Measurements from ENCODE around the gene TBC1D24. TPM values are rescaled to one million over a fixed set of nuclear protein-coding genes. Genes with fewer than 3 reads are reported as not detected.
A peak's percentile ranks its signal among the peaks of the same experiment; 100 is the strongest.

Gene TBC1D24
- polyA plus RNA-seq, 3 donors from 2014 or later: 1.1 to 4.5 (median 2.4) TPM

- peaks cover 8 to 19% (median 10%) of the 10 kb centered on the region in 3 donors for H3K27me3 Mint-ChIP-seq (ENCODE audit: low read depth in 3 of 3)
- no peak for DNase-seq
- no peaks in the 10 kb centered on the region for H3K36me3 Mint-ChIP-seq
- peaks cover 0 to 7% of the 10 kb centered on the region in 2 donors for H3K4me1 Mint-ChIP-seq
- H3K9me3 Mint-ChIP-seq: no peaks in the 10 kb centered on the region
- peak overlapping the region in 1 of 5 donors; percentile 48 for H3K4me3 Mint-ChIP-seq
- H3K27ac Mint-ChIP-seq: no peak overlapping the region
Observed at GRCh38 chr16:2468233-2468724, 6.6 kb upstream of the TBC1D24 start.

GRCh38 chr16:2468725-2469398 is 6.1 kb upstream of the TBC1D24 start:
- no peak overlapping the region for H3K27ac Mint-ChIP-seq
- H3K4me1 Mint-ChIP-seq: peaks cover 0 to 7% of the 10 kb centered on the region in 2 donors
- peaks cover 8 to 21% (median 12%) of the 10 kb centered on the region in 3 donors for H3K27me3 Mint-ChIP-seq (ENCODE audit: low read depth in 3 of 3)
- H3K4me3 Mint-ChIP-seq: no peak overlapping the region
- no peaks in the 10 kb centered on the region for H3K9me3 Mint-ChIP-seq
- no peak for DNase-seq
- H3K36me3 Mint-ChIP-seq: no peaks in the 10 kb centered on the region

DNA sequence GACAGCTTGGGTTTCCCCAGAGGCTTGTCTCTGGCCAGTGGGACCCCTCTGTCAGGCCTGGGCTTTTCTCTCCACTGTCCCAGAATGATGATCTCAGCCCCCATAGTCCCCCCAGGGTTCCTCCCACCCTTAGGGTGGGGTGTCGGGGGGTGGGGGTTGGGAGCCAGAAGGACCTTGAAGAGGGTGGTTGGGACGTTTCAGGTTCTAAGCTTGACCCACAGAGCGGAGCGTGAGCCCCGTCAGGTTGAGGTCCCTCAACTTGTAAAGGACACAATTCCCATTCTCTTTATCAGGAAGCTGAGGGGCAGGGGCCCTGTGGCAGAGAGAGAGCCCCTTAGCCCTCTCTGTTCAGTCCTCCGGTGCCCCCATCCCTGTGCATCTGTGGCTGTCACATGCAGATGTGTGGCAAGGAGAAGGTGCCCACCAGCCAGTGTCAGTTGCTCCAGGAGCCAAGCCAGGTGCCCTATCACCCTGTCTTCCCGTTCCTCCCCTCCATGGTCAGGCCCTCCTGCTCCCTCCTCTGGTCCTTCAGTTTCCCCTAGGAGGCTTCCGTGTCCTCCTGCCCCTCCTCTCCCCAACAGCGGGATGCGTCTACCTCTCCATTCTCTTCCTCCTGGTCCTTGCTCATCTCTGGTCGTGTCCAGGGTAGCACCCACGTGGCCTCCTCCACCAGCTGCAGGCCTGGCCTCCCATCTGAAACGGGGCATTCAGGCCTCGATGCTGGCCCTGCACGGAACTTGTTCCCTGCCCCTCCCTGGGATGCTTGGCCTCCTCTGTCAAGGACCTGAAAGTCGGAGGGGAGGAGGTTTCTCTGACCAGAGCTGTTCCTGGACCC is 5.3 kb upstream of the TBC1D24 start:
- no peak for DNase-seq
- no peak overlapping the region for H3K27ac Mint-ChIP-seq
- H3K9me3 Mint-ChIP-seq: no peaks in the 10 kb centered on the region
- no peaks in the 10 kb centered on the region for H3K36me3 Mint-ChIP-seq
- peaks cover 8 to 21% (median 12%) of the 10 kb centered on the region in 3 donors for H3K27me3 Mint-ChIP-seq (ENCODE audit: low read depth in 3 of 3)
- peak overlapping the region in 1 of 5 donors; percentile 23 for H3K4me3 Mint-ChIP-seq
- peaks cover 0 to 7% of the 10 kb centered on the region in 2 donors for H3K4me1 Mint-ChIP-seq

DNA sequence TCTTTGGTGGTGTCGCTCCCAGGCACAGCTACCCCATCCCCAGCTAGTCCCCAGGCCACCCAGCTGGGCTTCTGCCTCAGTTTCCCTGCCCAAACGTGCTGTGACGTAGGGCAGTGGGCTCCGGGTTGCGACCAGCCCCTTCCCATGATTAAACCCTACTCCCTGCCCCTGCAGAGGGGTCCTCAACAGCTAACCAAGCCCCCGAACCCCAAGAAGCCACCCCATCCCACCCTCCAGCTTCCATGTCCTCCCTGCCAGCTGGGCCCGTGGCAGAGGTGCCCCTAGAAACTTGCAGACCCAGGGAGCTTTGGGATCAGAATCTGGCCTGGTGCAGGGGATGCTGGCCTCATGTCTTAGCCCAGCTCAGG is 4.7 kb upstream of the TBC1D24 start:
- no peak overlapping the region for H3K27ac Mint-ChIP-seq
- H3K4me1 Mint-ChIP-seq: peaks cover 0 to 7% of the 10 kb centered on the region in 2 donors
- H3K9me3 Mint-ChIP-seq: no peaks in the 10 kb centered on the region
- peak overlapping the region in 1 of 5 donors; percentile 15 for H3K4me3 Mint-ChIP-seq
- DNase-seq: no peak
- no peaks in the 10 kb centered on the region for H3K36me3 Mint-ChIP-seq
- peaks cover 8 to 21% (median 12%) of the 10 kb centered on the region in 3 donors for H3K27me3 Mint-ChIP-seq (ENCODE audit: low read depth in 3 of 3)

DNA sequence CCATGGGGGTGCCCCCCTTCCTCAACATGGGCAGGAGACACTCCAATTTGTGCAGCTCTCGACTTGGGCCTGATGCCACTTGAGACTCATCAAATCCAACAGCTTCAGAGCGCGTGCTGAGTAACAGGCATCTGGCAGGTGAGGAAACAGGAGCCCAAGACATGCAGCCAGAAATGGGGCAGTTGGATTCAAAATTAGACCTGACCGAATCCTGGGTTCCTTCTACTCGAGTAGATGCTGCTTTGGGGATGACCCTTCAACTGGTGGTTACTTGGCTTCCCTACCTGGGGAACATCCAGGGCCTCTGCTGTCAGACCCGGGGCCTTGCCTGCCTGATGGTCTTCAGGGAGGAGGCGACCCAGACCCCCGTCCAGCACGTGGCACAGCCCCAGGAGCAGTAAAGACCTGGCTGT is 4.3 kb upstream of the TBC1D24 start:
- peaks cover 8 to 19% (median 12%) of the 10 kb centered on the region in 3 donors for H3K27me3 Mint-ChIP-seq (ENCODE audit: low read depth in 3 of 3)
- no peaks in the 10 kb centered on the region for H3K36me3 Mint-ChIP-seq
- H3K4me3 Mint-ChIP-seq: peak overlapping the region in 1 of 5 donors; percentile 15
- no peak for DNase-seq
- no peaks in the 10 kb centered on the region for H3K9me3 Mint-ChIP-seq
- H3K27ac Mint-ChIP-seq: no peak overlapping the region
- H3K4me1 Mint-ChIP-seq: peaks cover 0 to 7% of the 10 kb centered on the region in 2 donors

GRCh38 chr16:2471016-2471652 is 3.8 kb upstream of the TBC1D24 start, which contains the start of gene NTN3:
NTN3 (plus strand) TSS chr16:2471297; CDS start chr16:2471702, 405 bp downstream.
- no peak for DNase-seq
- peaks cover 2 to 10% of the 10 kb centered on the region in 2 donors for H3K4me1 Mint-ChIP-seq
- H3K27me3 Mint-ChIP-seq (ENCODE audit: low read depth in 3 of 3): peaks cover 8 to 23% (median 12%) of the 10 kb centered on the region in 3 donors
- peak within 1 kb of the TSS in 1 of 5 donors; percentile 15 for H3K4me3 Mint-ChIP-seq
- no peak within 1 kb of the TSS for H3K27ac Mint-ChIP-seq
- no peaks in the 10 kb centered on the region for H3K9me3 Mint-ChIP-seq
- H3K36me3 Mint-ChIP-seq: no peaks in the 10 kb centered on the region

- no peak overlapping the region for H3K4me3 Mint-ChIP-seq
- peaks cover 8 to 21% (median 12%) of the 10 kb centered on the region in 3 donors for H3K27me3 Mint-ChIP-seq (ENCODE audit: low read depth in 3 of 3)
- H3K36me3 Mint-ChIP-seq: no peaks in the 10 kb centered on the region
- H3K4me1 Mint-ChIP-seq: peaks cover 10 to 13% of the 10 kb centered on the region in 2 donors
- H3K27ac Mint-ChIP-seq: no peak overlapping the region
- DNase-seq: no peak
- no peaks in the 10 kb centered on the region for H3K9me3 Mint-ChIP-seq
Observed at GRCh38 chr16:2471653-2472487, 3.1 kb upstream of the TBC1D24 start.

- no peak for DNase-seq
- no peaks in the 10 kb centered on the region for H3K36me3 Mint-ChIP-seq
- no peaks in the 10 kb centered on the region for H3K9me3 Mint-ChIP-seq
- peaks cover 5 to 19% (median 12%) of the 10 kb centered on the region in 3 donors for H3K27me3 Mint-ChIP-seq (ENCODE audit: low read depth in 3 of 3)
- H3K27ac Mint-ChIP-seq: no peak overlapping the region
- peaks cover 10 to 12% of the 10 kb centered on the region in 2 donors for H3K4me1 Mint-ChIP-seq
- H3K4me3 Mint-ChIP-seq: peak overlapping the region in 3 of 5 donors; percentile 29 to 79 (median 79)
Observed at GRCh38 chr16:2472488-2472864, 2.5 kb upstream of the TBC1D24 start.

DNA sequence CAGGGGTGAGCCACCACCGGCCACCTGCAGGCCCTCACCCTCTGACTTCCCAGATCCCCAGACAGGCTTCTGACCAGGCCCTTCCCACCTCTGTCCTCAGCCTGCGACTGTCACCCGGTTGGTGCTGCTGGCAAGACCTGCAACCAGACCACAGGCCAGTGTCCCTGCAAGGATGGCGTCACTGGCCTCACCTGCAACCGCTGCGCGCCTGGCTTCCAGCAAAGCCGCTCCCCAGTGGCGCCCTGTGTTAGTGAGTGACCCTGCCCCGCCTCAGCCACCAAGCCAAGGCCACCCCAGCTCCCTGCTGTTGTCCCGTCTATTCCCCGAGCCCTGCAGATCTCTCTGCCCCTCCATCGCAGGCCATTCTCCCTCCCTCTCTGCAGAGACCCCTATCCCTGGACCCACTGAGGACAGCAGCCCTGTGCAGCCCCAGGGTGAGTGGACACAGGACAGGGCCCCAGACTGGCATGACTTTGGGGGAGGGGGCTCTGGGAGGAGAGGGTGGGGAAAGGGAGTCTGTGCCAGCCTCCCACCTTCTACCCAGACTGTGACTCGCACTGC is 2.0 kb upstream of the TBC1D24 start:
- Mint-ChIP-seq H3K27me3 (ENCODE audit: low read depth in 3 of 3) (peaks cover 5 to 19% (median 12%) of the 10 kb centered on the region in 3 donors), H3K27ac (peak overlapping the region in 1 of 6 donors; percentile 61), H3K4me3 (peak overlapping the region; percentile 58 to 79 (median 75)), H3K36me3 (no peaks in the 10 kb centered on the region), H3K9me3 (no peaks in the 10 kb centered on the region), H3K4me1 (peaks cover 10 to 12% of the 10 kb centered on the region in 2 donors)
- DNase-seq: no peak

DNA sequence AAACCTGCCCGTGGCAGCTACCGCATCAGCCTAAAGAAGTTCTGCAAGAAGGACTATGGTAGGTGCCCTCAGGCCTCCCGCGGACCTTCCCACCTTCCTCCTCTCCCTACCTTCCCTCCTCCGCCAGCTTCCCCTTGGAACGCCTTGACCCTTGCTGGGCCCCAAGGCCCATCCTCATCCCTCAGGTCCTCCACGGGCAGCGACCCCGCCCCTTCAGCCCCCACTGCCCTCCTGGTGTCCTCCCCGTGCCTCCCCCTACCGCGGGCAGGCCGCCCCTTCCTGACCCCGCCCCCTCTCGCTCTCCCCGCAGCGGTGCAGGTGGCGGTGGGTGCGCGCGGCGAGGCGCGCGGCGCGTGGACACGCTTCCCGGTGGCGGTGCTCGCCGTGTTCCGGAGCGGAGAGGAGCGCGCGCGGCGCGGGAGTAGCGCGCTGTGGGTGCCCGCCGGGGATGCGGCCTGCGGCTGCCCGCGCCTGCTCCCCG is 1.4 kb upstream of the TBC1D24 start:
- H3K4me3 Mint-ChIP-seq: peak overlapping the region; percentile 58 to 79 (median 75)
- peaks cover 5 to 16% (median 12%) of the 10 kb centered on the region in 3 donors for H3K27me3 Mint-ChIP-seq (ENCODE audit: low read depth in 3 of 3)
- peak overlapping the region in 1 of 6 donors; percentile 61 for H3K27ac Mint-ChIP-seq
- H3K4me1 Mint-ChIP-seq: peaks cover 10 to 12% of the 10 kb centered on the region in 2 donors
- no peaks in the 10 kb centered on the region for H3K36me3 Mint-ChIP-seq
- DNase-seq: peak in 1 of 3 donors; percentile 43
- H3K9me3 Mint-ChIP-seq: no peaks in the 10 kb centered on the region

GRCh38 chr16:2473999-2474876 is 689 bp upstream of the TBC1D24 start:
- Mint-ChIP-seq H3K4me1 (peaks cover 10 to 12% of the 10 kb centered on the region in 2 donors), H3K27ac (peak overlapping the region in 1 of 6 donors; percentile 88), H3K4me3 (peak overlapping the region; percentile 62 to 82 (median 73)), H3K36me3 (no peaks in the 10 kb centered on the region), H3K9me3 (no peaks in the 10 kb centered on the region), H3K27me3 (ENCODE audit: low read depth in 3 of 3) (peaks cover 5 to 15% (median 12%) of the 10 kb centered on the region in 3 donors)
- peak; percentile 48 to 53 (median 52) for DNase-seq

Measured in immature natural killer cell (primary cell).